DMS153 treated with DMSO at 0.1 percent for 48 hours (cell line): ENCODE results near the gene SEC23B.

ENCODE experiments used
- DNase-seq: peaks from one replicate; lab custom pipeline; 2025; ENCODE audit not compliant: unreplicated experiment; lab: John Stamatoyannopoulos, UW

Gene SEC23B

DNA sequence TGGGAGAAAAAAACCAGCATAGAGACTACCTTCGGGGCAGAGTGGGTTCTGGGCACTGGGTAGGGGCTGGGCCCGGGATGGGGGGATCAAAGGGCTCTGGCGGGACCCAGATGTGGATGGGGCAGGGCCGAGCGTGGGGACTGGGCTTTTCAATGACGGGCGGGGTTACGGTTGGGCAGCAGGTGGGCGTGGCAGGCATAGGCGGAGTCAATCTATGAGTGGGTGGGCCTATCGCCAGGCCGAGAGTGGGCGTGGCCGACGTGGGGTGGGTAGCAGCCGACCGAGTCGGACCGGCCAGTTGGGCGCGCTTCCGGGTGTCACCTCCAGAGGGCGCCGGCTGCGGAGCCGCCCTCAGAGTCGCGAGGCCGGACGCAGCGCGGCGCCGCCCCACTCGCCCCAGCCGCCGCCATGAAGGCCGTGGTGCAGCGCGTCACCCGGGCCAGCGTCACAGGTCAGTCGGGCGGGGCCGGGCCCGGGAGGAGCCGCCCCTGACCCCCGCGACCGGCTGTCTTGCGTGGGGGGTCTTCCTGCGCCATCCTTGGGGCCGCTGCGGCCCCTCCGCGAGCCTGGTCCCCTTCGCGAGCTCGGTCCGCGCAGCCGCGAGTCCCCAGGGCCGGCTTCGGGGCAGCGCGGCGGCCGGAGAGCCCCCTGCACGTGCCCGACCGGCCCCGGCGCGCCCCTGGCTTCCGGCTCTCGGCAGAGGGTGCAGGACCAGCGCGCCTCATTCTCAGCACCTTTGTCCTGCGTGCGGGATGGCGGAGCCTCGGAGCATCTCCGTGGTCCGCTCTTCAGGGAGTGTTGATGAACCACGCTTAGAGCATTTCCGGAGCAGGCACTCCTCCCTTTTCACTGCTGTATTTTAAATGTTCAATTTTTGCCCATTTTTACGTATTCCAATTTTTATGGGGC is 80.2 kb downstream of the SEC23B start, which contains the start of gene DTD1:
Gene DTD1 (plus strand): TSS at position 390 of the 909 bp plus-strand sequence. CDS start 19 bp downstream, at position 409.
- DNase-seq, result peak; percentile 73

- no peak for DNase-seq
These were observed 80.8 kb downstream of the SEC23B start for GRCh38 chr20:18588574-18588933.

DNA sequence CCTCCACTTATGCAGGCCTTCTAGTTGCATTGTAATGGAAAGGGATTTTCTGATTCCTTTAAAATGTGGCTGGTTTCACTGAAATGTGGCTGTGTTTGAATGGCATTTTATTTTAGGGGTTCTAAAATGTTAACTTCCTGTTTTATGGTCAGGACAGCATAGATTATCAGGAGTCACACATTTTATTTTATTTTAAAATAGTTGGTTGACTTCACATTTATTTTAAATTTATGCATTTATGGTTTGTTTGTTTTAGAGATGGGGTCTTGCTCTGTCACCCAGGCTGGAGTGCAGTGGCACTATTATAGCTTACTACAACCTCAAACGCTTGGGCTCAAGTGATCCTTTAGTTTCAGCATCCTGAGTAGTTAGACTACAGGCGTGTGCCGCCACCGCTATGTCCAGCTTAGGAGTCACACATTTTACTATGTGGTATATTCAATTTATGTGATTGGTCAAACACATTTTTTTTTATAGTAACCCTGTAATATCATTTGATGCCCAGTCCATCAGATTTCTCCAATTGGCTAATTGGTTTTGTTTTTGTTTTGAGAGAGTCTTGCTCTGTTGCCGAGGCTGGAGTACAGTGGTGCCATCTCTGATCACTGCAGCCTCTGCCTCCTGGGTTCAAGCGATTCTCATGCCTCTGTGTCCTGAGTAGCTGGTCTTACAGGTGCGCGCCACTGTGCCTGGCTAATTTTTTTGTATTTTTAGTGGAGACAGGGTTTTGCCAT is 82.4 kb downstream of the SEC23B start:
- no peak for DNase-seq

DNA sequence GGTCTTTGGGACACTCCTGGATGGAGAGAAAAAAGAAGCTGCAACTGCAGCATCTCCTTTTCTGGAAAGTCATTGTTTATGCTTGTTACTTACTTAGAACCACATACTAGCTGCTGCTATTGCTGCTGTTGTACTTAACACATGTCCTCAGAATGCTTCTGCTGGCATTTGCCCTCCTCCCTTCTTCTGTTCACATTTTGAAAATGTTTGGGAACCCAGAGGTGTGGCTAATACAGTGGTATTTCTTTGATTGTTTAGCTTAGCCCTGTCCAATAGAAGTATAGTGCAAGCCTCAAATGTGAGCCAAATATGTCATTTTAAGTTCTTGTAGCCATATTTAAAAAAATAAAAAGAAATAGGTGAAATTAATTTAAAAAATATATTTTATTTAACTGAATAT is 88.5 kb downstream of the SEC23B start:
- DNase-seq, result no peak

DNA sequence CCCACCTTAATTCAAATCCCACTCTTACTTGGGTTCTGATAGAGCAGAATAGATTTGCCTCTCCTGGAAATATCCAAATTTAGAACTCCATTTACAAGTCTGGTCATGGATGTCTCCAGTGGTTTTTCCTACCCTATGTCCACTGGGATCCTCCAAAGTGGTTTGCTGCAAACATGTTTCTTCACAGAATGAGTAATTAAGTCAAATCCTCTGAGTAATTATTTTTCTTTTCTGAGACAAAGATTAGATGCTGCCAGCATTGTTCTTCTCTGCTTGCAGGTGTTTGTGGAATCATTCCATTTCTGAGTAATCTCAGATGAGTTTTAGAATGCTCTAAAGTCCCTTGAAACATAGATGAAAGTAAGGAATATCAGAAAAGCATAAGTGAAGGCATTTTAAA is 102.0 kb downstream of the SEC23B start:
- no peak for DNase-seq
